ENCODE results near the gene MOGAT1. TPM values are rescaled to one million over a fixed set of nuclear protein-coding genes. Genes with fewer than 3 reads are reported as not detected.

Gene MOGAT1
- total RNA-seq, 4 donors from 2014 or later: not detected

- H3K4me3 ChIP-seq: no peak overlapping the region
- 97% methylated on average over 1 of the region's 1 CpG for WGBS
- no peaks in the 10 kb centered on the region for H3K9me3 ChIP-seq
- TF ChIP-seq POLR2AphosphoS5 (IDR thresholded peaks at IDR 0.05) (no peak), EP300 (IDR thresholded peaks at IDR 0.05) (no peak), POLR2A (IDR thresholded peaks at IDR 0.05) (no peak)
- TF ChIP-seq, protein P1, sequence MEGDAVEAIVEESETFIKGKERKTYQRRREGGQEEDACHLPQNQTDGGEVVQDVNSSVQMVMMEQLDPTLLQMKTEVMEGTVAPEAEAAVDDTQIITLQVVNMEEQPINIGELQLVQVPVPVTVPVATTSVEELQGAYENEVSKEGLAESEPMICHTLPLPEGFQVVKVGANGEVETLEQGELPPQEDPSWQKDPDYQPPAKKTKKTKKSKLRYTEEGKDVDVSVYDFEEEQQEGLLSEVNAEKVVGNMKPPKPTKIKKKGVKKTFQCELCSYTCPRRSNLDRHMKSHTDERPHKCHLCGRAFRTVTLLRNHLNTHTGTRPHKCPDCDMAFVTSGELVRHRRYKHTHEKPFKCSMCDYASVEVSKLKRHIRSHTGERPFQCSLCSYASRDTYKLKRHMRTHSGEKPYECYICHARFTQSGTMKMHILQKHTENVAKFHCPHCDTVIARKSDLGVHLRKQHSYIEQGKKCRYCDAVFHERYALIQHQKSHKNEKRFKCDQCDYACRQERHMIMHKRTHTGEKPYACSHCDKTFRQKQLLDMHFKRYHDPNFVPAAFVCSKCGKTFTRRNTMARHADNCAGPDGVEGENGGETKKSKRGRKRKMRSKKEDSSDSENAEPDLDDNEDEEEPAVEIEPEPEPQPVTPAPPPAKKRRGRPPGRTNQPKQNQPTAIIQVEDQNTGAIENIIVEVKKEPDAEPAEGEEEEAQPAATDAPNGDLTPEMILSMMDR (IDR thresholded peaks at IDR 0.05): no peak
- H3K4me1 ChIP-seq: no peaks in the 10 kb centered on the region
- no peak overlapping the region for H3K27ac ChIP-seq
- no peak for DNase-seq (ENCODE audit: low spot score in 2 of 2)
- no peaks in the 10 kb centered on the region for H3K27me3 ChIP-seq
- peaks cover 82% of the 10 kb centered on the region for H3K36me3 ChIP-seq
These were observed 36.2 kb upstream of the MOGAT1 start for GRCh38 chr2:222635295-222635694.

DNA sequence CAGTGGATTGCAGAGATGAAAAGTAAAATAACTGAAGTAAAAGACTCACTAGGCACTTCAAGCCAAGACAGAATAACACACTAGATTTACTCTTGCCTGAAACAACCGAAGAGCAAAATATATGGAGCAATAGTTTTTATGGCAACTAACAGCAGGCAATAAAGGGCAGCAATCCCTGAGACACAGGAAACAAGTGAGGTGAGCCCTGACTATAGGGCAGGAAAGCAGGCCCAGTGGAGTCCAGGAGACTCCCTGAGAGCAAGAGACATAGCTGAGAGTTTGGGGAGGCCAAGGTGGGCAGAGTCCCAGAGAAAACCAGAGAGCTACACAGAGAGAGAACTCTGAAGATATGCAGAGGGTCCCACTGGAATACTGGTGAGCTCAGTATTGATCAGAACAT lies 34.4 kb upstream of the MOGAT1 start:
- no peaks in the 10 kb centered on the region for H3K9me3 ChIP-seq
- TF ChIP-seq, protein P1 (IDR thresholded peaks at IDR 0.05): no peak
- TF ChIP-seq POLR2AphosphoS5 (IDR thresholded peaks at IDR 0.05): no peak
- TF ChIP-seq POLR2A (IDR thresholded peaks at IDR 0.05): no peak
- no peak for TF ChIP-seq EP300 (IDR thresholded peaks at IDR 0.05)
- no peak overlapping the region for H3K4me3 ChIP-seq
- H3K27me3 ChIP-seq: no peaks in the 10 kb centered on the region
- DNase-seq (ENCODE audit: low spot score in 2 of 2): no peak
- H3K36me3 ChIP-seq: peaks cover 76% of the 10 kb centered on the region
- no peaks in the 10 kb centered on the region for H3K4me1 ChIP-seq
- WGBS: 47% methylated on average over 1 of the region's 1 CpG
- H3K27ac ChIP-seq: no peak overlapping the region

DNA sequence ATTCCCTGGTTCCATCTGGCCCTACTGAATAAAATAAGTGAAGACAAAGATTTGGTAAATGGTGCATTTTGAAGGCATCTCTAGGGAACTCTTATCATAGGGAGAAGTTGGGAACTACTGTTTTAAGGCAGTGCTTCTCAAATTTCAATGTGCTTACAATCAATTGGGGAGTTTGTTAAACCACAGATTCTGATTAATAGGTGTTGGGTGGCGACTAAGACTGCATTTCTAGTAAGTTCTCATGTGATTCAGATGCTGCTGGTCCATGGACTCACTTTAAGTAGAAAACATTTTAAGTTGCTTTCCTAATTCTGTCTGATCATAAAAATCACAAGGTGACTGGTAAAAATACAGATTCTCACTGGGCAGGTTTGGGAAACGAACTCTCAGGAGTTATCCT lies 30.1 kb upstream of the MOGAT1 start:
- DNase-seq (ENCODE audit: low spot score in 2 of 2): no peak
- H3K4me3 ChIP-seq: no peak overlapping the region
- no peaks in the 10 kb centered on the region for H3K27me3 ChIP-seq
- H3K27ac ChIP-seq: no peak overlapping the region
- WGBS: 83% methylated on average over 2 of the region's 2 CpGs
- H3K36me3 ChIP-seq: peaks cover 52% of the 10 kb centered on the region
- no peaks in the 10 kb centered on the region for H3K9me3 ChIP-seq
- H3K4me1 ChIP-seq: no peaks in the 10 kb centered on the region
- TF ChIP-seq POLR2AphosphoS5 (IDR thresholded peaks at IDR 0.05) (no peak), POLR2A (IDR thresholded peaks at IDR 0.05) (no peak), EP300 (IDR thresholded peaks at IDR 0.05) (no peak)
- TF ChIP-seq, protein P1 (IDR thresholded peaks at IDR 0.05): no peak

DNA sequence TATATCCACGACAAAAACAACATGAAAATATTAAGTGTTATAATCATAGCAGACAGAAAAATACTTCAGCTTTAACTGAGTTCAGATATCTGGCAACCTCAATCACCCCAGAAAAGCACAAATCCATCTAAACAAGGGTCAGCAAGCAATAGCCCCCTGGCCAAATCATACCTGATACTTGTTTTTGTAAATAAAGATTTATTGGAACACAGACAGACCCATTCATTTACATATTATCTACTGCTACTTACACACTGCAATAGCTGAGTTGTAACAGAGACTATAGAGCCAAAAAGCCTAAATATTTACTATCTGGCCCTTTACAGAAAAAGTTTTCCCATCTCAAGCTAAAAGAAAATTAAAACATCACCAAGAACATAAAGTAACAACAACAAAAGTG lies 28.3 kb upstream of the MOGAT1 start:
- no peaks in the 10 kb centered on the region for H3K4me1 ChIP-seq
- no peaks in the 10 kb centered on the region for H3K9me3 ChIP-seq
- DNase-seq (ENCODE audit: low spot score in 2 of 2): no peak
- H3K27ac ChIP-seq: no peak overlapping the region
- H3K4me3 ChIP-seq: no peak overlapping the region
- TF ChIP-seq POLR2AphosphoS5 (IDR thresholded peaks at IDR 0.05) (no peak), POLR2A (IDR thresholded peaks at IDR 0.05) (no peak), EP300 (IDR thresholded peaks at IDR 0.05) (no peak)
- TF ChIP-seq, protein P1 (IDR thresholded peaks at IDR 0.05): no peak
- peaks cover 56% of the 10 kb centered on the region for H3K36me3 ChIP-seq
- 89% methylated on average over 1 of the region's 1 CpG for WGBS
- H3K27me3 ChIP-seq: no peaks in the 10 kb centered on the region

DNA sequence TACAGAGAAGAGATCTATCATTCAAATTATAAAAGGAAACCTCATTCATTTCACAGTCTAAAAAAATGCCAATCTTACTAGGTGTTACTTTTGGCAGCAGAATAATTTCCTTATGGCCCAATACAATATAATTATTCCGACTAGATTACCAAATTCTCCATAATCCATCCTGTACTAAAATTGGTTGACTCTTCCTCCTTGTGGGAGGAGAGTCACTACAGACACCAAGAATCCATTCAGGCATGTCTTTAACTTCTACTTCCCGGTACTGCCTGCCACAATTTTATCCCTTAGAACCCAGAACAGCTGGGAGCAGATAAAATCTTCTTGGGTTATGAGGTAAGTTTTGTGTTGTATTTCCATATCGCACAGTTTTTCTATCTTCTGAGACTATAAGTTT lies 25.4 kb upstream of the MOGAT1 start:
- DNase-seq (ENCODE audit: low spot score in 2 of 2): no peak
- Histone ChIP-seq H3K36me3 (peaks cover 43% of the 10 kb centered on the region), H3K9me3 (no peaks in the 10 kb centered on the region), H3K4me3 (no peak overlapping the region), H3K27me3 (no peaks in the 10 kb centered on the region), H3K27ac (no peak overlapping the region), H3K4me1 (peaks cover 3% of the 10 kb centered on the region)
- TF ChIP-seq POLR2A (IDR thresholded peaks at IDR 0.05) (no peak), EP300 (IDR thresholded peaks at IDR 0.05) (no peak), POLR2AphosphoS5 (IDR thresholded peaks at IDR 0.05) (no peak)
- TF ChIP-seq, protein P1 (IDR thresholded peaks at IDR 0.05): no peak
- WGBS: 76% methylated on average over 3 of the region's 3 CpGs
